HepG2 (cell line): ENCODE data around the gene ATRIP. TPM values are rescaled to one million over a fixed set of nuclear protein-coding genes. Genes with fewer than 3 reads are reported as not detected.

Experiments used
- FOXP4 ChIP-seq: sonication (generic); formaldehyde crosslinking; IDR thresholded peaks from 2 replicates; pipeline ENCODE4 v1.4.0; 2020; ENCODE audit warnings: missing genetic modification reagents
- MATR3 ChIP-seq: sonication (generic); formaldehyde crosslinking; IDR thresholded peaks from 2 replicates; pipeline ENCODE4 v1.4.0; 2020; ENCODE audit warnings: missing genetic modification reagents
- NBN ChIP-seq: fragments of 450-650 bp; conservative IDR thresholded peaks from 2 replicates; pipeline ENCODE4 v1.6.1; 2017
- NFIB ChIP-seq: sonication (generic); formaldehyde crosslinking; IDR thresholded peaks from 2 replicates; pipeline ENCODE4 v1.9.0; 2021; ENCODE audit warnings: missing genetic modification reagents, mild to moderate bottlenecking, borderline replicate concordance
- NFKB2 ChIP-seq: sonication (generic); formaldehyde crosslinking; IDR thresholded peaks from 2 replicates; pipeline ENCODE4 v1.4.0; 2020; ENCODE audit warnings: missing genetic modification reagents, borderline replicate concordance
- PCBP1 ChIP-seq: fragments of 200-400 bp; formaldehyde crosslinking; IDR thresholded peaks from 2 replicates; pipeline ENCODE4 v1.6.1; 2017; ENCODE audit warnings: mild to moderate bottlenecking, low read depth, low read length, borderline replicate concordance
- POLR2AphosphoS2 ChIP-seq: IDR thresholded peaks from 2 replicates; pipeline ENCODE4 v1.6.1; 2011; ENCODE audit warnings: low read depth, low read length, improper control_type of control experiment
- RARG ChIP-seq: sonication (generic); formaldehyde crosslinking; IDR thresholded peaks from 2 replicates; pipeline ENCODE4 v1.4.0; 2020; ENCODE audit warnings: low read depth, mild to moderate bottlenecking, missing genetic modification reagents
- RFX3 ChIP-seq: IDR thresholded peaks from 2 replicates; pipeline ENCODE4 v1.6.1; 2016; ENCODE audit warnings: missing biosample characterization, missing genetic modification reagents
- RXRB ChIP-seq: IDR thresholded peaks from 2 replicates; pipeline ENCODE4 v1.6.1; 2016; ENCODE audit warnings: borderline replicate concordance, missing genetic modification reagents, missing compliant biosample characterization
- STAG1 ChIP-seq: sonication (generic); formaldehyde crosslinking; IDR thresholded peaks from 2 replicates; pipeline ENCODE4 v1.4.0; 2020; ENCODE audit warnings: missing genetic modification reagents
- TRIM24 ChIP-seq: sonication (generic); formaldehyde crosslinking; IDR thresholded peaks from 2 replicates; pipeline ENCODE4 v1.8.0; 2022; ENCODE audit warnings: mild to moderate bottlenecking, missing genetic modification reagents
- U2AF1 ChIP-seq: fragments of 200-400 bp; formaldehyde crosslinking; optimal IDR thresholded peaks from 2 replicates; pipeline ENCODE3; 2017; ENCODE audit warnings: mild to moderate bottlenecking, low read depth, low read length
- ZFAT ChIP-seq: sonication (generic); formaldehyde crosslinking; conservative IDR thresholded peaks from 2 replicates; pipeline ENCODE4 v1.8.1; 2023; ENCODE audit warnings: missing genetic modification reagents, inconsistent platforms
- ZFP41 ChIP-seq: sonication (generic); formaldehyde crosslinking; IDR thresholded peaks from 2 replicates; pipeline ENCODE4 v1.4.0; 2020; ENCODE audit warnings: mild to moderate bottlenecking, missing genetic modification reagents, borderline replicate concordance
- ZNF234 ChIP-seq: sonication (generic); formaldehyde crosslinking; conservative IDR thresholded peaks from 2 replicates; pipeline ENCODE4 v1.5.1; 2020; ENCODE audit warnings: mild to moderate bottlenecking, missing genetic modification reagents
- ZNF333 ChIP-seq: sonication (generic); formaldehyde crosslinking; IDR thresholded peaks from 2 replicates; pipeline ENCODE4 v1.4.0; 2020; ENCODE audit warnings: mild to moderate bottlenecking, missing genetic modification reagents, borderline replicate concordance
- ZNF530 ChIP-seq: sonication (generic); formaldehyde crosslinking; IDR thresholded peaks from 2 replicates; pipeline ENCODE4 v1.5.0; 2020; ENCODE audit warnings: low read depth, mild to moderate bottlenecking, missing genetic modification reagents
- ZNF703 ChIP-seq: sonication (generic); formaldehyde crosslinking; IDR thresholded peaks from 2 replicates; pipeline ENCODE4 v1.5.1; 2020; ENCODE audit warnings: missing genetic modification reagents, mild to moderate bottlenecking, moderate library complexity, borderline replicate concordance
- ZNF713 ChIP-seq: sonication (generic); formaldehyde crosslinking; IDR thresholded peaks from 2 replicates; pipeline ENCODE4 v1.4.0; 2020; ENCODE audit warnings: mild to moderate bottlenecking, missing genetic modification reagents
- polyA plus RNA-seq, 8 experiments: library from polyadenylated mRNA; depleted of rRNA in 3 of 8; stranded (reverse) in 7 of 8; unstranded in 1 of 8; fragments of >200 nt; fragmentation: Illumina TruSeq in 4 of 8; extraction: Trizol in 4 of 8; gene quantifications; 2 replicates each; pipeline versions ENCODE4 v1.2.1 to v1.2.3, GENCODE V29; 2011 to 2016; ENCODE audit warnings: low read depth in 4 of 8, missing spikeins in 1 of 8, mixed read lengths in 1 of 8; ENCODE audit not compliant: insufficient read depth in 1 of 8
- total RNA-seq, 5 experiments: library from RNA; depleted of rRNA; stranded (reverse); fragments of >200 nt; fragmentation: Illumina TruSeq; extraction: Trizol; gene quantifications; 2 replicates each; pipeline ENCODE4 v1.2.3, GENCODE V29; 2016; ENCODE audit warnings: low read depth in 1 of 5
- TF ChIP-seq, protein P1 (sequence below): sonication (generic); formaldehyde crosslinking; IDR thresholded peaks from 2 replicates; pipeline ENCODE4 v1.4.0; 2020; ENCODE audit warnings: missing genetic modification reagents
- TF ChIP-seq, protein P2 (sequence below): IDR thresholded peaks from 2 replicates; pipeline ENCODE4 v1.6.1; 2016; ENCODE audit warnings: mild to moderate bottlenecking, missing biosample characterization, missing genetic modification reagents
- TF ChIP-seq, protein P3 (sequence below): sonication (generic); formaldehyde crosslinking; IDR thresholded peaks from 2 replicates; pipeline ENCODE4 v1.4.0; 2020; ENCODE audit warnings: missing genetic modification reagents, borderline replicate concordance
- TF ChIP-seq, protein P4 (sequence below): sonication (generic); formaldehyde crosslinking; IDR thresholded peaks from 2 replicates; pipeline ENCODE4 v1.5.1; 2020; ENCODE audit warnings: missing genetic modification reagents, mild to moderate bottlenecking, borderline replicate concordance

The ATRIP gene
- total and polyA plus RNA-seq, 2 of the 13 experiments (the other 11 are each of a cell fraction or from before 2014, with no cell fraction given) = 5.1 to 12.5 TPM

DNA sequence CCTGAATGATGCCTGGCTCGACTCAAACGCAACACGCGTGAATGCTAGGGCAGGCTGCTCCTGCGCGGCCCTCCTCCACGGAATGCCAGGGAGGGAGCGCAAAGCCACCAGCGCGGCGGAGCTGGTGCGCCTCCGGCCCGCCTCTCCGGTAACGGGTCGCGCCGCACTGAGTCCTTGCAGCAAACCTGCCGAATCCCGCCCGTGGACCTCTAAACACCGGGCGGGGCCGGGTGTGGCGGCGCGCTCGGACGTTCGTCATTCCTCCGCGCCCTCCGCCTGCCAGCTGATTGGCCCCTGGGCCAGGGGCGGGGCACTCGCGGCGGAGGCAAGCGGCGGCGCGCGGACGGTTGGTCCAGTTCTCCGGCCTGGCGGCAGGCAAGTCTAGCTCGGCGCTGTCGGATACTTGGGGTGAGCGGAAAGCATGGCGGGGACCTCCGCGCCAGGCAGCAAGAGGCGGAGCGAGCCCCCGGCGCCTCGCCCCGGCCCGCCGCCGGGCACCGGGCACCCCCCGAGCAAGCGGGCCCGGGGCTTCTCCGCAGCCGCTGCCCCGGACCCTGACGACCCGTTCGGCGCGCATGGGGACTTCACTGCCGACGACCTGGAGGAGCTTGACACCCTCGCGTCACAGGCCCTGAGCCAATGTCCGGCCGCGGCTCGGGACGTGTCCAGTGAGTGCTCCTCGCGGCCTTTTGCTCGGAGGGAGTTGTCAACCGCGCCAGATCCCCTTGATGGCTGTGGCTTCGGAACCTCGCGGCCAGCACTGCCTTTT, at the start of gene ATRIP (continued):
- TF ChIP-seq, protein P1, sequence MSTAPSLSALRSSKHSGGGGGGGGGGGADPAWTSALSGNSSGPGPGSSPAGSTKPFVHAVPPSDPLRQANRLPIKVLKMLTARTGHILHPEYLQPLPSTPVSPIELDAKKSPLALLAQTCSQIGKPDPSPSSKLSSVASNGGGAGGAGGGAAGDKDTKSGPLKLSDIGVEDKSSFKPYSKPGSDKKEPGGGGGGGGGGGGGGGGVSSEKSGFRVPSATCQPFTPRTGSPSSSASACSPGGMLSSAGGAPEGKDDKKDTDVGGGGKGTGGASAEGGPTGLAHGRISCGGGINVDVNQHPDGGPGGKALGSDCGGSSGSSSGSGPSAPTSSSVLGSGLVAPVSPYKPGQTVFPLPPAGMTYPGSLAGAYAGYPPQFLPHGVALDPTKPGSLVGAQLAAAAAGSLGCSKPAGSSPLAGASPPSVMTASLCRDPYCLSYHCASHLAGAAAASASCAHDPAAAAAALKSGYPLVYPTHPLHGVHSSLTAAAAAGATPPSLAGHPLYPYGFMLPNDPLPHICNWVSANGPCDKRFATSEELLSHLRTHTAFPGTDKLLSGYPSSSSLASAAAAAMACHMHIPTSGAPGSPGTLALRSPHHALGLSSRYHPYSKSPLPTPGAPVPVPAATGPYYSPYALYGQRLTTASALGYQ (CRISPR knock-in tag) = peak; percentile 62; the same call in 1 of the 2 replicates
- TF ChIP-seq RFX3 (CRISPR knock-in tag) (no peak), ZNF333 (CRISPR knock-in tag) (0 out of 2 replicates have a peak, but pooled peaks have one; percentile 69), ZNF530 (no peak), ZNF713 (CRISPR knock-in tag) (no peak), PCBP1 (no peak), RARG (CRISPR knock-in tag) (0 out of 2 replicates have a peak, but pooled peaks have one; percentile 13), STAG1 (no peak), NBN (no peak), NFKB2 (peak; percentile 91; the same call in 1 of the 2 replicates), RXRB (CRISPR knock-in tag) (peak; percentile 11; the same call in 1 of the 2 replicates), ZFAT (CRISPR knock-in tag) (no peak), POLR2AphosphoS2 (no peak), NFIB (CRISPR knock-in tag) (no peak), ZNF703 (CRISPR knock-in tag) (no peak), FOXP4 (CRISPR knock-in tag) (0 out of 2 replicates have a peak, but pooled peaks have one; percentile 31), U2AF1 (no peak), ZFP41 (CRISPR knock-in tag) (no peak), MATR3 (CRISPR knock-in tag) (no peak), TRIM24 (no peak), ZNF234 (peak; percentile 55; the same call in 1 of the 2 replicates)
- TF ChIP-seq, protein P2, sequence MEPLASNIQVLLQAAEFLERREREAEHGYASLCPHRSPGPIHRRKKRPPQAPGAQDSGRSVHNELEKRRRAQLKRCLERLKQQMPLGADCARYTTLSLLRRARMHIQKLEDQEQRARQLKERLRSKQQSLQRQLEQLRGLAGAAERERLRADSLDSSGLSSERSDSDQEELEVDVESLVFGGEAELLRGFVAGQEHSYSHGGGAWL (CRISPR knock-in tag) = peak; percentile 76; the same call in 1 of the 2 replicates
- TF ChIP-seq, protein P3, sequence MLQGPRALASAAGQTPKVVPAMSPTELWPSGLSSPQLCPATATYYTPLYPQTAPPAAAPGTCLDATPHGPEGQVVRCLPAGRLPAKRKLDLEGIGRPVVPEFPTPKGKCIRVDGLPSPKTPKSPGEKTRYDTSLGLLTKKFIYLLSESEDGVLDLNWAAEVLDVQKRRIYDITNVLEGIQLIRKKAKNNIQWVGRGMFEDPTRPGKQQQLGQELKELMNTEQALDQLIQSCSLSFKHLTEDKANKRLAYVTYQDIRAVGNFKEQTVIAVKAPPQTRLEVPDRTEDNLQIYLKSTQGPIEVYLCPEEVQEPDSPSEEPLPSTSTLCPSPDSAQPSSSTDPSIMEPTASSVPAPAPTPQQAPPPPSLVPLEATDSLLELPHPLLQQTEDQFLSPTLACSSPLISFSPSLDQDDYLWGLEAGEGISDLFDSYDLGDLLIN = peak; percentile 80; the same call in 1 of the 2 replicates
- TF ChIP-seq, protein P4, sequence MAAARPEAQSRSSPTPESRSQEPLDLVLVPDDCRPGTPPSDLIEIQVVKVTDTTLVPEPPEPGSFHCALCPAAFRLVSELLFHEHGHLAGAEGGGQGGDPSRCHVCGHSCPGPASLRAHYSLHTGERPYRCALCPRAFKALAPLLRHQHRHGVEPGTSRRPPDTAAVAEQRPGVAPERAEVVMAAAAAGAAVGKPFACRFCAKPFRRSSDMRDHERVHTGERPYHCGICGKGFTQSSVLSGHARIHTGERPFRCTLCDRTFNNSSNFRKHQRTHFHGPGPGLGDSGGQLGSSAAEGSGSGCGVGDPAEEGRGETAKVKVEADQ (CRISPR knock-in tag) = peak; percentile 63; the same call in 1 of the 2 replicates
